K562 (cell line): ENCODE measurements around the gene HJV. TPM values are rescaled to one million over a fixed set of nuclear protein-coding genes. Genes with fewer than 3 reads are reported as not detected.

Experiments used
- CSDE1 ChIP-seq, 2 experiments: fragments of 450-650 bp; IDR thresholded peaks; 2 replicates each; pipeline ENCODE4 v1.6.1; 2016; ENCODE audit warnings: mild to moderate bottlenecking in 1 of 2
- CXXC5 ChIP-seq: fragments of 250-450 bp; sonication (Bioruptor Pico); IDR thresholded peaks from 2 replicates; pipeline ENCODE4 v1.8.0; 2022; ENCODE audit warnings: inconsistent platforms, mild to moderate bottlenecking, moderate library complexity
- ETV6 ChIP-seq, 3 experiments: fragments of 150-350 bp in 1 of 3; sonication (generic) in 1 of 3; formaldehyde crosslinking in 1 of 3; IDR thresholded peaks; 2 replicates each; pipeline versions ENCODE4 v1.6.1 to v1.8.0; 2014 to 2022; ENCODE audit warnings: borderline replicate concordance in 2 of 3, low read depth in 2 of 3, antibody characterized with exemption in 1 of 3, low read length in 1 of 3, mild to moderate bottlenecking in 1 of 3, missing genetic modification reagents in 1 of 3
- HCFC1 ChIP-seq: IDR thresholded peaks from 2 replicates; pipeline ENCODE4 v1.6.1; 2012; ENCODE audit warnings: low read depth, low read length, improper control_type of control experiment
- HDAC2 ChIP-seq: fragments of 450-650 bp; IDR thresholded peaks from 2 replicates; pipeline ENCODE4 v1.6.1; 2016; ENCODE audit warnings: mild to moderate bottlenecking
- HLTF ChIP-seq: fragments of 450-650 bp; IDR thresholded peaks from 2 replicates; pipeline ENCODE4 v1.6.1; 2016
- HNRNPLL ChIP-seq: fragments of 200-400 bp; formaldehyde crosslinking; IDR thresholded peaks from 2 replicates; pipeline ENCODE4 v1.6.1; 2017; ENCODE audit warnings: low read length, low read depth, mild to moderate bottlenecking; ENCODE audit not compliant: poor library complexity, severe bottlenecking
- MYC ChIP-seq, 2 experiments: fragments of 250-450 bp in 1 of 2; sonication (Bioruptor Pico) in 1 of 2; IDR thresholded peaks; 2 replicates each; pipeline versions ENCODE4 v1.5.1 to v1.6.1; 2012 to 2021; ENCODE audit warnings: low read depth in 2 of 2, borderline replicate concordance in 1 of 2, improper control_type of control experiment in 1 of 2, low read length in 1 of 2, mild to moderate bottlenecking in 1 of 2, moderate library complexity in 1 of 2
- NCOA2 ChIP-seq, 2 experiments: fragments of 450-650 bp; IDR thresholded peaks; 2 replicates each; pipeline ENCODE4 v1.6.1; 2018; ENCODE audit warnings: mild to moderate bottlenecking in 2 of 2, moderate library complexity in 1 of 2; ENCODE audit not compliant: partially characterized antibody in 2 of 2
- PRPF4 ChIP-seq: fragments of 200-400 bp; formaldehyde crosslinking; IDR thresholded peaks from one replicate; pipeline ENCODE4 v1.6.1; 2017; ENCODE audit warnings: low read length, low read depth, mild to moderate bottlenecking; ENCODE audit not compliant: insufficient read depth, poor library complexity, severe bottlenecking
- PTBP1 ChIP-seq: fragments of 200-400 bp; formaldehyde crosslinking; IDR thresholded peaks from 2 replicates; pipeline ENCODE4 v1.6.1; 2017; ENCODE audit warnings: low read depth, low read length
- PYGO2 ChIP-seq: fragments of 450-650 bp; IDR thresholded peaks from 2 replicates; pipeline ENCODE4 v1.6.1; 2016; ENCODE audit warnings: mild to moderate bottlenecking, missing genetic modification characterization, moderate library complexity, missing compliant biosample characterization
- RAD21 ChIP-seq, 2 experiments: fragments of 250-450 bp in 1 of 2; fragments of 450-650 bp in 1 of 2; sonication (Bioruptor Pico) in 1 of 2; formaldehyde crosslinking in 1 of 2; IDR thresholded peaks in 1 of 2; conservative IDR thresholded peaks in 1 of 2; 2 replicates each; pipeline versions ENCODE4 v1.4.0 to v1.8.0; 2020 to 2022; ENCODE audit warnings: mild to moderate bottlenecking in 2 of 2, moderate library complexity in 1 of 2
- SRSF1 ChIP-seq: fragments of 200-400 bp; formaldehyde crosslinking; IDR thresholded peaks from 2 replicates; pipeline ENCODE4 v1.6.1; 2017; ENCODE audit warnings: mild to moderate bottlenecking, low read depth, low read length, moderate library complexity
- SRSF3 ChIP-seq: fragments of 200-400 bp; formaldehyde crosslinking; IDR thresholded peaks from 2 replicates; pipeline ENCODE4 v1.6.1; 2016; ENCODE audit warnings: mild to moderate bottlenecking, low read length, moderate library complexity; ENCODE audit not compliant: insufficient read depth
- TBL1XR1 ChIP-seq, 2 experiments: IDR thresholded peaks; 2 replicates each; pipeline ENCODE4 v1.6.1; 2012; ENCODE audit warnings: improper control_type of control experiment in 2 of 2, low read length in 2 of 2, mild to moderate bottlenecking in 1 of 2
- TEAD1 ChIP-seq, 2 experiments: fragments of 450-650 bp in 1 of 2; sonication (generic) in 1 of 2; formaldehyde crosslinking; IDR thresholded peaks; 2 replicates each; pipeline versions ENCODE4 v1.4.0 to v1.8.0; 2020 to 2022; ENCODE audit warnings: mild to moderate bottlenecking in 2 of 2, missing genetic modification reagents in 1 of 2
- U2AF1 ChIP-seq: fragments of 200-400 bp; formaldehyde crosslinking; optimal IDR thresholded peaks from 2 replicates; pipeline ENCODE3; 2017; ENCODE audit warnings: mild to moderate bottlenecking, low read depth, low read length, moderate library complexity
- ZC3H8 ChIP-seq: fragments of 450-650 bp; IDR thresholded peaks from 2 replicates; pipeline ENCODE4 v1.6.1; 2017
- polyA plus RNA-seq, 8 experiments: library from polyadenylated mRNA; depleted of rRNA in 4 of 8; stranded (reverse) in 5 of 8; unstranded in 3 of 8; fragments of >200 nt; fragmentation: Nextera tagmentation in 2 of 8; fragmentation: Illumina TruSeq in 1 of 8; extraction: Ambion mirVana in 2 of 8; extraction: Trizol in 1 of 8; gene quantifications; 2 replicates each; pipeline versions ENCODE4 v1.2.1 to v1.2.3, GENCODE V29; 2011 to 2014; ENCODE audit warnings: inconsistent platforms in 1 of 8, missing spikeins in 1 of 8
- total RNA-seq, 7 experiments: library from RNA; depleted of rRNA in 6 of 7; stranded (reverse); fragments of >200 nt in 6 of 7; fragmentation: Illumina TruSeq in 2 of 7; extraction: Trizol in 2 of 7; gene quantifications; 2 replicates each; pipeline versions ENCODE4 v1.2.1 to v1.2.3, GENCODE V29; 2011 to 2021; ENCODE audit warnings: low replicate concordance in 1 of 7
- TF ChIP-seq, protein P1 (sequence below): sonication (generic); formaldehyde crosslinking; IDR thresholded peaks from 2 replicates; pipeline ENCODE4 v1.8.0; 2022; ENCODE audit warnings: missing genetic modification reagents, mild to moderate bottlenecking, borderline replicate concordance
- TF ChIP-seq, protein P2 (sequence below): sonication (generic); formaldehyde crosslinking; IDR thresholded peaks from 2 replicates; pipeline ENCODE4 v1.8.0; 2022; ENCODE audit warnings: mild to moderate bottlenecking, missing genetic modification reagents, borderline replicate concordance

HJV gene
- total and polyA plus RNA-seq, 9 of the 15 experiments (the other 6 are each of a cell fraction or from before 2014, with no cell fraction given), result 1.0 to 6.6 (median 2.4) TPM

DNA sequence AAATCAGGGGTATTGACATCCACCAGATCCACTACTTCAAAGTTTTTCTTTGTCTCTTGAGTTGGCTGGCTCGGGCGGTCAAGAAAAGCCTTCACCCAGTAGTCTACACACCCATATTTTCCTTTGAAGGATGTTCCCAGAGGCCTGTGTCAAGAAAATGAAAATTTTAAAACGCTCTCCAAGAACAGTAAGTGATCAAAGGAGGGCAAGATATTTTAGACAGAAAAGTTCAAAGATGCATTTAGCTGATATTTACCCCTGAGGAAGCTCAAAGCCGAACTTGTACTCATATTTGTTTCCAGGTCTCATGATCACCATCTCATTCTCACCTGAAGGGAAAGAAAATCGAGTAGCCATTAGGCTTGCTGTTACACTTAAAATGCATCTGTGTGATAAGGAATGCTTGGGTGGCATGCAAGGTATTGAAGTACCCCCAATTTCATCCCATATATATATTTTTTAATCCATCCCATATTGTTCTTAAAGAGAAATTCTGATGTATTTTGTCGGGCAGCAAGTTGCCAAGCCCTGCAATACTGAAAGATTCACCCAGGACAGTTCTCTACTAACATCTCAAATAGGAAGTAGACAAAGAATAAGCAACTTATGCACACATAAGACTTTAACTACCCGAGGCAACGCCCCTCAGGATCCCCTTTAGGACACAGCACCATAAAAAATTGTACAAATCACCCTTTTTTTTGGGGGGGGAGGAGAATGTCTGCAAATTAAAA lies 26.2 kb downstream of the HJV start (continued):
- TF ChIP-seq, protein P1, sequence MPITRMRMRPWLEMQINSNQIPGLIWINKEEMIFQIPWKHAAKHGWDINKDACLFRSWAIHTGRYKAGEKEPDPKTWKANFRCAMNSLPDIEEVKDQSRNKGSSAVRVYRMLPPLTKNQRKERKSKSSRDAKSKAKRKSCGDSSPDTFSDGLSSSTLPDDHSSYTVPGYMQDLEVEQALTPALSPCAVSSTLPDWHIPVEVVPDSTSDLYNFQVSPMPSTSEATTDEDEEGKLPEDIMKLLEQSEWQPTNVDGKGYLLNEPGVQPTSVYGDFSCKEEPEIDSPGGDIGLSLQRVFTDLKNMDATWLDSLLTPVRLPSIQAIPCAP (CRISPR knock-in tag), result no peak
- no peak for TF ChIP-seq NCOA2 (IDR thresholded peaks at IDR 0.05; ENCODE audit: partially characterized antibody in 2 of 2)
- TF ChIP-seq TEAD1 (CRISPR knock-in tag; IDR thresholded peaks at IDR 0.05), result no peak
- no peak for TF ChIP-seq CXXC5 (CRISPR knock-in tag)
- TF ChIP-seq MYC (IDR thresholded peaks at IDR 0.05; ENCODE audit: low read depth, low read length), result 0 out of 2 replicates have a peak, but pooled peaks have one; percentile 7
- TF ChIP-seq MYC (CRISPR knock-in tag; IDR thresholded peaks at IDR 0.05; ENCODE audit: borderline replicate concordance, low read depth), result no peak
- no peak for TF ChIP-seq ETV6 (IDR thresholded peaks at IDR 0.05; ENCODE audit: borderline replicate concordance in 1 of 2, low read depth in 2 of 2, low read length in 1 of 2)
- no peak for TF ChIP-seq ETV6 (CRISPR knock-in tag; IDR thresholded peaks at IDR 0.05; ENCODE audit: borderline replicate concordance)
- no peak for TF ChIP-seq PRPF4
- TF ChIP-seq, protein P2, sequence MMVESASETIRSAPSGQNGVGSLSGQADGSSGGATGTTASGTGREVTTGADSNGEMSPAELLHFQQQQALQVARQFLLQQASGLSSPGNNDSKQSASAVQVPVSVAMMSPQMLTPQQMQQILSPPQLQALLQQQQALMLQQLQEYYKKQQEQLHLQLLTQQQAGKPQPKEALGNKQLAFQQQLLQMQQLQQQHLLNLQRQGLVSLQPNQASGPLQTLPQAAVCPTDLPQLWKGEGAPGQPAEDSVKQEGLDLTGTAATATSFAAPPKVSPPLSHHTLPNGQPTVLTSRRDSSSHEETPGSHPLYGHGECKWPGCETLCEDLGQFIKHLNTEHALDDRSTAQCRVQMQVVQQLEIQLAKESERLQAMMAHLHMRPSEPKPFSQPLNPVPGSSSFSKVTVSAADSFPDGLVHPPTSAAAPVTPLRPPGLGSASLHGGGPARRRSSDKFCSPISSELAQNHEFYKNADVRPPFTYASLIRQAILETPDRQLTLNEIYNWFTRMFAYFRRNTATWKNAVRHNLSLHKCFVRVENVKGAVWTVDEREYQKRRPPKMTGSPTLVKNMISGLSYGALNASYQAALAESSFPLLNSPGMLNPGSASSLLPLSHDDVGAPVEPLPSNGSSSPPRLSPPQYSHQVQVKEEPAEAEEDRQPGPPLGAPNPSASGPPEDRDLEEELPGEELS, result 0 out of 2 replicates have a peak, but pooled peaks have one; percentile 26
- no peak for TF ChIP-seq HDAC2
- TF ChIP-seq HLTF, result no peak
- no peak; a peak in 1 of 4 replicates for TF ChIP-seq TBL1XR1 (IDR thresholded peaks at IDR 0.05; ENCODE audit: low read length in 2 of 2)
- no peak for TF ChIP-seq CSDE1 (IDR thresholded peaks at IDR 0.05)
- 0 out of 4 replicates have a peak, but pooled peaks of 1 of the 2 experiments have one; percentile 6 for TF ChIP-seq RAD21 (CRISPR knock-in tag; conservative IDR thresholded peaks at IDR 0.05 in 1 of 2, IDR thresholded peaks at IDR 0.05 in 1 of 2)
- TF ChIP-seq ZC3H8, result no peak
- TF ChIP-seq PTBP1, result no peak
- TF ChIP-seq PYGO2 (tag), result no peak
- TF ChIP-seq U2AF1, result no peak
- no peak for TF ChIP-seq SRSF1
- TF ChIP-seq HNRNPLL, result no peak
- TF ChIP-seq HCFC1, result no peak
- TF ChIP-seq SRSF3, result no peak
